HepG2 (cell line): Measurements from ENCODE around the gene KLC4.

Experiments used
- CREM ChIP-seq, 2 experiments: sonication (generic) in 1 of 2; formaldehyde crosslinking in 1 of 2; IDR thresholded peaks; 2 replicates each; pipeline versions ENCODE4 v1.4.0 to v1.6.1; 2016 to 2020; ENCODE audit warnings: antibody characterized with exemption in 1 of 2, mild to moderate bottlenecking in 1 of 2, missing genetic modification reagents in 1 of 2
- KDM1A ChIP-seq: IDR thresholded peaks from 2 replicates; pipeline ENCODE4 v1.6.1; 2016; ENCODE audit warnings: missing compliant biosample characterization
- MED1 ChIP-seq: sonication (generic); formaldehyde crosslinking; IDR thresholded peaks from 2 replicates; pipeline ENCODE4 v1.4.0; 2020; ENCODE audit warnings: missing genetic modification reagents
- POLR2A ChIP-seq, 2 experiments: IDR thresholded peaks; 2 replicates each; pipeline ENCODE4 v1.6.1; 2011; ENCODE audit warnings: low read depth in 2 of 2, low read length in 2 of 2, mild to moderate bottlenecking in 1 of 2, moderate library complexity in 1 of 2; ENCODE audit not compliant: insufficient read depth in 1 of 2
- POLR2AphosphoS5 ChIP-seq: IDR thresholded peaks from 2 replicates; pipeline ENCODE4 v1.6.1; 2012; ENCODE audit warnings: low read depth, low read length
- ZFP82 ChIP-seq: sonication (generic); formaldehyde crosslinking; IDR thresholded peaks from 2 replicates; pipeline ENCODE4 v1.5.1; 2020; ENCODE audit warnings: mild to moderate bottlenecking, missing genetic modification reagents, borderline replicate concordance
- ZNF546 ChIP-seq: sonication (generic); formaldehyde crosslinking; conservative IDR thresholded peaks from 2 replicates; pipeline ENCODE4 v1.8.1; 2023; ENCODE audit warnings: mild to moderate bottlenecking, missing genetic modification reagents
- ZSCAN30 ChIP-seq: sonication (generic); formaldehyde crosslinking; IDR thresholded peaks from 2 replicates; pipeline ENCODE4 v1.5.0; 2020; ENCODE audit warnings: mild to moderate bottlenecking, missing genetic modification reagents
- TF ChIP-seq, protein P1 (sequence below): sonication (generic); formaldehyde crosslinking; IDR thresholded peaks from 2 replicates; pipeline ENCODE4 v1.9.0; 2021; ENCODE audit warnings: missing genetic modification reagents, mild to moderate bottlenecking, borderline replicate concordance
- TF ChIP-seq, protein P2 (sequence below): sonication (generic); formaldehyde crosslinking; IDR thresholded peaks from 2 replicates; pipeline ENCODE4 v1.5.0; 2020; ENCODE audit warnings: mild to moderate bottlenecking, missing genetic modification reagents, moderate library complexity

GRCh38 chr6:43024436-43024835 is 35.0 kb upstream of the KLC4 start:
- TF ChIP-seq KDM1A (CRISPR knock-in tag): no peak
- TF ChIP-seq ZNF546 (CRISPR knock-in tag): no peak
- TF ChIP-seq, protein P1, sequence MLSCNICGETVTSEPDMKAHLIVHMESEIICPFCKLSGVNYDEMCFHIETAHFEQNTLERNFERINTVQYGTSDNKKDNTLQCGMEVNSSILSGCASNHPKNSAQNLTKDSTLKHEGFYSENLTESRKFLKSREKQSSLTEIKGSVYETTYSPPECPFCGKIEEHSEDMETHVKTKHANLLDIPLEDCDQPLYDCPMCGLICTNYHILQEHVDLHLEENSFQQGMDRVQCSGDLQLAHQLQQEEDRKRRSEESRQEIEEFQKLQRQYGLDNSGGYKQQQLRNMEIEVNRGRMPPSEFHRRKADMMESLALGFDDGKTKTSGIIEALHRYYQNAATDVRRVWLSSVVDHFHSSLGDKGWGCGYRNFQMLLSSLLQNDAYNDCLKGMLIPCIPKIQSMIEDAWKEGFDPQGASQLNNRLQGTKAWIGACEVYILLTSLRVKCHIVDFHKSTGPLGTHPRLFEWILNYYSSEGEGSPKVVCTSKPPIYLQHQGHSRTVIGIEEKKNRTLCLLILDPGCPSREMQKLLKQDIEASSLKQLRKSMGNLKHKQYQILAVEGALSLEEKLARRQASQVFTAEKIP: no peak
- no peak for TF ChIP-seq ZSCAN30 (CRISPR knock-in tag)
- TF ChIP-seq CREM (IDR thresholded peaks at IDR 0.05): no peak
- no peak for TF ChIP-seq CREM (CRISPR knock-in tag; IDR thresholded peaks at IDR 0.05)
- TF ChIP-seq POLR2AphosphoS5: no peak
- no peak for TF ChIP-seq ZFP82 (CRISPR knock-in tag)
- TF ChIP-seq, protein P2, sequence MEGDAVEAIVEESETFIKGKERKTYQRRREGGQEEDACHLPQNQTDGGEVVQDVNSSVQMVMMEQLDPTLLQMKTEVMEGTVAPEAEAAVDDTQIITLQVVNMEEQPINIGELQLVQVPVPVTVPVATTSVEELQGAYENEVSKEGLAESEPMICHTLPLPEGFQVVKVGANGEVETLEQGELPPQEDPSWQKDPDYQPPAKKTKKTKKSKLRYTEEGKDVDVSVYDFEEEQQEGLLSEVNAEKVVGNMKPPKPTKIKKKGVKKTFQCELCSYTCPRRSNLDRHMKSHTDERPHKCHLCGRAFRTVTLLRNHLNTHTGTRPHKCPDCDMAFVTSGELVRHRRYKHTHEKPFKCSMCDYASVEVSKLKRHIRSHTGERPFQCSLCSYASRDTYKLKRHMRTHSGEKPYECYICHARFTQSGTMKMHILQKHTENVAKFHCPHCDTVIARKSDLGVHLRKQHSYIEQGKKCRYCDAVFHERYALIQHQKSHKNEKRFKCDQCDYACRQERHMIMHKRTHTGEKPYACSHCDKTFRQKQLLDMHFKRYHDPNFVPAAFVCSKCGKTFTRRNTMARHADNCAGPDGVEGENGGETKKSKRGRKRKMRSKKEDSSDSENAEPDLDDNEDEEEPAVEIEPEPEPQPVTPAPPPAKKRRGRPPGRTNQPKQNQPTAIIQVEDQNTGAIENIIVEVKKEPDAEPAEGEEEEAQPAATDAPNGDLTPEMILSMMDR (CRISPR knock-in tag): no peak
- no peak for TF ChIP-seq POLR2A (IDR thresholded peaks at IDR 0.05; ENCODE audit: insufficient read depth in 1 of 2, low read depth in 2 of 2, low read length in 2 of 2)
- TF ChIP-seq MED1 (CRISPR knock-in tag): no peak
